Keratinocyte (primary cell): ENCODE measurements around the gene SMARCA4. TPM values are rescaled to one million over a fixed set of nuclear protein-coding genes. Genes with fewer than 3 reads are reported as not detected.

Source experiments
- DNase-seq: peaks from one replicate; pipeline ENCODE4 v3.0.0-alpha.2; 2011; ENCODE audit warnings: low read depth, missing footprints, low spot score
- FAIRE-seq: peaks from 2 replicates; lab custom pipeline; 2011; peaks lifted over from hg19 to GRCh38; lab: Jason Lieb, UNC
- H2AFZ ChIP-seq: 2 replicates; pipeline ENCODE4 v1.6.0; 2012; ENCODE audit warnings: low read length, control low read depth, inconsistent platforms; ENCODE audit not compliant: control insufficient read depth
- H3K27ac ChIP-seq: 2 replicates; pipeline ENCODE4 v1.5.1; 2011; ENCODE audit warnings: low read length; ENCODE audit not compliant: control insufficient read depth, insufficient read depth
- H3K27me3 ChIP-seq: 3 replicates; pipeline ENCODE4 v1.6.0; 2011; ENCODE audit warnings: low read length; ENCODE audit not compliant: control insufficient read depth, insufficient read depth; ENCODE audit errors: extremely low read depth
- H3K36me3 ChIP-seq, 2 experiments: 2 replicates in 1 of 2; 3 replicates in 1 of 2; pipeline ENCODE4 v1.5.1; 2011; ENCODE audit warnings: low read length in 2 of 2, mild to moderate bottlenecking in 1 of 2; ENCODE audit not compliant: control insufficient read depth in 2 of 2, insufficient read depth in 2 of 2; ENCODE audit errors: extremely low read depth in 1 of 2
- H3K4me1 ChIP-seq: 3 replicates; pipeline ENCODE4 v1.5.1; 2011; ENCODE audit warnings: low read length; ENCODE audit not compliant: control insufficient read depth, insufficient read depth; ENCODE audit errors: extremely low read depth
- H3K4me2 ChIP-seq: 3 replicates; pipeline ENCODE4 v1.6.0; 2011; ENCODE audit warnings: low read depth, low read length; ENCODE audit not compliant: control insufficient read depth, insufficient read depth; ENCODE audit errors: extremely low read depth
- H3K4me3 ChIP-seq, 3 experiments: fragments of 200-600 bp in 1 of 3; sonication (generic) in 1 of 3; 2 replicates in 2 of 3; 3 replicates in 1 of 3; pipeline ENCODE4 v1.5.1; 2011 to 2016; ENCODE audit warnings: low read length in 3 of 3, mild to moderate bottlenecking in 3 of 3, control low read depth in 2 of 3, inconsistent platforms in 1 of 3, low read depth in 1 of 3, mixed read lengths in 1 of 3, mixed run types in 1 of 3, moderate library complexity in 1 of 3; ENCODE audit not compliant: control insufficient read depth in 2 of 3, insufficient read depth in 2 of 3; ENCODE audit errors: extremely low read depth in 1 of 3
- H3K79me2 ChIP-seq: 2 replicates; pipeline ENCODE4 v1.6.0; 2012; ENCODE audit warnings: low read length; ENCODE audit not compliant: control insufficient read depth, insufficient read depth
- H3K9ac ChIP-seq: 3 replicates; pipeline ENCODE4 v1.6.0; 2011; ENCODE audit warnings: low read length; ENCODE audit not compliant: control insufficient read depth, insufficient read depth; ENCODE audit errors: extremely low read depth
- H3K9me1 ChIP-seq: 3 replicates; pipeline ENCODE4 v1.6.0; 2011; ENCODE audit warnings: low read length; ENCODE audit not compliant: control insufficient read depth, insufficient read depth; ENCODE audit errors: extremely low read depth
- H3K9me3 ChIP-seq: 2 replicates; pipeline ENCODE4 v1.5.1; 2012; ENCODE audit warnings: low read depth, low read length; ENCODE audit not compliant: control insufficient read depth
- H4K20me1 ChIP-seq: 3 replicates; pipeline ENCODE4 v1.6.0; 2011; ENCODE audit warnings: low read length; ENCODE audit not compliant: control insufficient read depth, insufficient read depth; ENCODE audit errors: extremely low read depth
- EZH2 ChIP-seq: IDR thresholded peaks from one replicate; pipeline ENCODE4 v1.6.1; 2012; ENCODE audit warnings: inconsistent platforms, mild to moderate bottlenecking, low read length, moderate library complexity
- dilution Hi-C: fragments of 300-500 bp; cut with MboI; formaldehyde crosslinking; loops from one replicate; pipeline ENCODE4 v1.7.0; 2020; ENCODE audit warnings: low sequenced_read_pairs; ENCODE audit not compliant: extremely low pct_ligation_motif_present
- polyA plus RNA-seq, 5 experiments: library from polyadenylated mRNA; depleted of rRNA in 3 of 5; stranded (reverse) in 3 of 5; stranded (forward) in 1 of 5; unstranded in 1 of 5; fragments of >200 nt; gene quantifications; 1 replicate in 1 of 5; 2 replicates in 3 of 5; 3 replicates in 1 of 5; pipeline versions ENCODE4 v1.2.1 to v1.2.3, GENCODE V29; 2011 to 2012; ENCODE audit warnings: missing spikeins in 2 of 5, low read depth in 1 of 5, low replicate concordance in 1 of 5
- TF ChIP-seq, protein P1 (sequence below), 3 experiments: IDR thresholded peaks in 1 of 3; conservative IDR thresholded peaks in 1 of 3; optimal IDR thresholded peaks in 1 of 3; 2 replicates in 2 of 3; 3 replicates in 1 of 3; pipeline versions ENCODE3 to v1.5.1; 2011; ENCODE audit warnings: low read length in 3 of 3, mild to moderate bottlenecking in 3 of 3, moderate library complexity in 2 of 3, control low read depth in 1 of 3, inconsistent platforms in 1 of 3; ENCODE audit not compliant: insufficient read depth in 2 of 3; ENCODE audit errors: extremely low read depth in 1 of 3

The SMARCA4 gene
- polyA plus RNA-seq, 1 donor (not counting 4 experiments of a cell fraction or from before 2014, with no cell fraction given): 33.1 TPM

DNA sequence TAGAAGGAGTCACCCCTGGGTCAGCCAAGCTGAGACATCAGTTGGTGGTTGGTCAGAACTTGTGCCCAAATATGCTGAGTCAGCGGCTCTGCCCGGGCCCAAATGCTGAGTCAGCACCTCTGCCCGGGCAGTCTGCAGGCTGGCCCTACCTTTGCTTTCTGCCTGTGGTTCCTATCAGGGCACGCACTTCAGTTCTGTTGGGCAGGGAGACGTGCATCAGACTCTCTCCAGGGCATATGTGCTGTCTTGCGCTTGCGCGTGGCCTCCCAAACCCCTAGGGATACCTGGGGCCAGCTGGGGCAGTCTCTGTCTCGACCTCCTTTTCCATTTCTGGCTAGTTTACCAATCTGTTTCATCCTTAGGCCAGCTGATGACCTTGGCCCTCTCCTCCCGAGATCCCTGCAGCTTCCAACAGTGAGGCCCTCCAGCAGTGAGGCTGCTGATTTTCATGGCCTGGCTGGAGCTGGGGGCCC, 104.0 kb downstream of the SMARCA4 start:
- H3K9me3 ChIP-seq: no peaks in the 10 kb centered on the region
- no peak for TF ChIP-seq EZH2
- FAIRE-seq (no peak), DNase-seq (no peak)
- H3K4me2 ChIP-seq: no peak overlapping the region
- no peak overlapping the region for H2AFZ ChIP-seq
- peaks cover 8 to 28% of the 10 kb centered on the region in 2 experiments for H3K36me3 ChIP-seq
- no peak overlapping the region for H3K9ac ChIP-seq
- H3K27ac ChIP-seq: no peak overlapping the region
- no peaks in the 10 kb centered on the region for H3K79me2 ChIP-seq
- dilution Hi-C loops: no loop called here
- no peak overlapping the region for H3K4me3 ChIP-seq
- H3K27me3 ChIP-seq: no peaks in the 10 kb centered on the region
- H3K4me1 ChIP-seq: no peaks in the 10 kb centered on the region
- no peaks in the 10 kb centered on the region for H3K9me1 ChIP-seq
- H4K20me1 ChIP-seq: no peaks in the 10 kb centered on the region

DNA sequence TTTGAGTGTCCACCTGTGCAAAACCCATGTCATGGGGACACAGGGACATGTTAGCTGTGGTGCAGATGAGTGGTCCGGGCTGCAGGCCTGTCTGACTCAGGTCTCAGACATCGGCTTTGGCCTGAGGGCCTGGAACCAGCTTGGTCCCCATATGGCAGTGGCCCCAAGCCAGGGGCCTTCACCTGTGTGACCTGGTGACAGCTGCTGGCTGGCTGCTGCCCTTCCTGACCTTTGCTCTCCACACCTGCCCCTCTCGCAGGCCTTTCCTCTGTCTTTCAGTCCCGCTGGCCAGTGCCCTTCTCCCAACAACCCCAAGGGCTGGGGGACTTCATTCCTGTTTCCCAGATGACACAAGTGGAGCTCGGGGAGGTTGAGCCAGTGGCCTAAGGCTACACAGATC, 105.5 kb downstream of the SMARCA4 start:
- dilution Hi-C loops: no loop called here
- H3K27ac ChIP-seq: no peak overlapping the region
- FAIRE-seq: no peak

More for the DNA sequence above, 105.5 kb downstream of the SMARCA4 start:
- Histone ChIP-seq H3K4me1 (no peaks in the 10 kb centered on the region), H3K9me3 (no peaks in the 10 kb centered on the region), H3K4me2 (no peak overlapping the region), H3K36me3 (peaks cover 8 to 18% of the 10 kb centered on the region in 2 experiments), H2AFZ (no peak overlapping the region), H3K27me3 (no peaks in the 10 kb centered on the region), H3K79me2 (no peaks in the 10 kb centered on the region), H3K9ac (no peak overlapping the region), H3K4me3 (no peak overlapping the region), H4K20me1 (no peaks in the 10 kb centered on the region), H3K9me1 (no peaks in the 10 kb centered on the region)
- TF ChIP-seq EZH2: no peak
- TF ChIP-seq, protein P1, sequence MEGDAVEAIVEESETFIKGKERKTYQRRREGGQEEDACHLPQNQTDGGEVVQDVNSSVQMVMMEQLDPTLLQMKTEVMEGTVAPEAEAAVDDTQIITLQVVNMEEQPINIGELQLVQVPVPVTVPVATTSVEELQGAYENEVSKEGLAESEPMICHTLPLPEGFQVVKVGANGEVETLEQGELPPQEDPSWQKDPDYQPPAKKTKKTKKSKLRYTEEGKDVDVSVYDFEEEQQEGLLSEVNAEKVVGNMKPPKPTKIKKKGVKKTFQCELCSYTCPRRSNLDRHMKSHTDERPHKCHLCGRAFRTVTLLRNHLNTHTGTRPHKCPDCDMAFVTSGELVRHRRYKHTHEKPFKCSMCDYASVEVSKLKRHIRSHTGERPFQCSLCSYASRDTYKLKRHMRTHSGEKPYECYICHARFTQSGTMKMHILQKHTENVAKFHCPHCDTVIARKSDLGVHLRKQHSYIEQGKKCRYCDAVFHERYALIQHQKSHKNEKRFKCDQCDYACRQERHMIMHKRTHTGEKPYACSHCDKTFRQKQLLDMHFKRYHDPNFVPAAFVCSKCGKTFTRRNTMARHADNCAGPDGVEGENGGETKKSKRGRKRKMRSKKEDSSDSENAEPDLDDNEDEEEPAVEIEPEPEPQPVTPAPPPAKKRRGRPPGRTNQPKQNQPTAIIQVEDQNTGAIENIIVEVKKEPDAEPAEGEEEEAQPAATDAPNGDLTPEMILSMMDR (optimal IDR thresholded peaks at IDR 0.05 in 1 of 3, IDR thresholded peaks at IDR 0.05 in 1 of 3, conservative IDR thresholded peaks at IDR 0.05 in 1 of 3; ENCODE audit: extremely low read depth in 1 of 3, insufficient read depth in 2 of 3, low read length in 3 of 3): no peak
- DNase-seq: no peak
